Measurements from ENCODE around the gene RBM38.
A peak's percentile ranks its signal among the peaks of the same experiment; 100 is the strongest.

The RBM38 gene

DNA sequence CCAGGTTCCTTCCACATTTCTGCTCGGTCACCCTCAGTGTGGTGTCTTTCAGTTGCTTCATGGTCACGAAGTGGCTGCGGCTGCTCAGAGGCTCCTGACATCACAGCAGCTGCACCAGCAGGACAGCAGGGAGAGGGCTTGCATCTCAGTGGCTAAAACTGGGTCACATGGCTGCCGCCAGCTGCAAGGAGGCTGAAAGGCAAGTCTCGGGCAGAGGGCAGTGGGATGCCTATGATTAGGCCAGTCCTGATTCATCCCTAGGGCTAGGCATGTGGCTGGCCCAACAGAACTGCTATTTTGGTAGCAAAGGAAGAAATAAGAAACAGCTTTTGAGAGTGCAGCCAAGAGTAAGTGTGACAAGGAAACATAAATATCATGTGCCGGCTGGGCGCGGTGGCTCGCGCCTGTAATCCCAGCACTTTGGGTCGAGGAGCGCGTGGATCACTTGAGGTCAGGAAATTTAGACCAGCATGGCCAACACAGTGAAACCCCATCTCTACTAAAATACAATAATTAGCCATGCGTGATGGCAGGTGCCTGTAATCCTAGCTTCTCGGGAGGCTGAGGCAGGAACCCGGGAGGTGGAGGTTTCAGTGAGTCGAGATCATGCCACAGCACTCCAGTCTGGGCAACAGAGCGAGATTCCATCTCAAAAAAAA lies 46.6 kb downstream of the RBM38 start:
- DNase-seq = no peak

DNA sequence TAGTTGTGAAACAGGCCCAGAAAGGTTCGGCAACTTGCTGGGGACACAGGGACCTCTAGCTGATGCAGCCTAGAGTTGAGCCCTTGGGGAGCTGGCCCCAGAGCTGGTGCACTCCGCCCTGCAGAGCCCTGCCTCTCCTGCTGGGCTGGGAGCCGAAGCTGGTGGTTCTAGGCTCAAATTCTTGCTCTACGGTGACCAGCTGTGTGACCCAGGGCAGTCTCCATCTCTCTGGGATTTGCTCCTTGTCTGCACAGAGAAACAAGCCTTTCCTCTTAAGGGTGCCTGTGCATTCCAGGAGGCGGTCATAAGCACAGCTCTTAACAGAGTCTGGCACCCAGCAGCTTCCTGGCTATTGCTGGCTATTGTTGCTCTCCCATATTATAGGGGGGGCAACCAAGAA lies 47.4 kb downstream of the RBM38 start:
- DNase-seq = no peak

- no peak for DNase-seq
Measured at GRCh38 chr20:57439432-57439831, 48.2 kb downstream of the RBM38 start.

DNA sequence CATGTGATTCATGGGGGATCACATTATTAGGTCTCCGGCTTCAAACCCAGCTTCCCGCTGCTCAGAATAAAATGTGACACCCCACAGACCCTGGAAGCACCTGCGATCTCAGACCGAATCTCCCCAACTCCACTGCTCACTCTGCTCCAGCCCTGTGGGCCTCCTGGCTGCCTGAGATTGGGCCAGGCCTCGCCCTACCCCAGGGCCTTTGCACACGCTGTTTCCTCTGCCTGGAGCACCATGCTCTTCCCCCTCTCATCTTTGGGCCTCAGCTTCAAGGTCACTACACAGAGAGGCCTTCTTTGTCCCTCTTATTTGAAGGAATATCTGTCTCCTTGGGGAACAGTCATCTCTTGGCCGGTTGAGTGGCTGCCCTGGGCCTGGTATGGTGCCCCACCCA lies 48.8 kb downstream of the RBM38 start:
- DNase-seq = no peak

DNA sequence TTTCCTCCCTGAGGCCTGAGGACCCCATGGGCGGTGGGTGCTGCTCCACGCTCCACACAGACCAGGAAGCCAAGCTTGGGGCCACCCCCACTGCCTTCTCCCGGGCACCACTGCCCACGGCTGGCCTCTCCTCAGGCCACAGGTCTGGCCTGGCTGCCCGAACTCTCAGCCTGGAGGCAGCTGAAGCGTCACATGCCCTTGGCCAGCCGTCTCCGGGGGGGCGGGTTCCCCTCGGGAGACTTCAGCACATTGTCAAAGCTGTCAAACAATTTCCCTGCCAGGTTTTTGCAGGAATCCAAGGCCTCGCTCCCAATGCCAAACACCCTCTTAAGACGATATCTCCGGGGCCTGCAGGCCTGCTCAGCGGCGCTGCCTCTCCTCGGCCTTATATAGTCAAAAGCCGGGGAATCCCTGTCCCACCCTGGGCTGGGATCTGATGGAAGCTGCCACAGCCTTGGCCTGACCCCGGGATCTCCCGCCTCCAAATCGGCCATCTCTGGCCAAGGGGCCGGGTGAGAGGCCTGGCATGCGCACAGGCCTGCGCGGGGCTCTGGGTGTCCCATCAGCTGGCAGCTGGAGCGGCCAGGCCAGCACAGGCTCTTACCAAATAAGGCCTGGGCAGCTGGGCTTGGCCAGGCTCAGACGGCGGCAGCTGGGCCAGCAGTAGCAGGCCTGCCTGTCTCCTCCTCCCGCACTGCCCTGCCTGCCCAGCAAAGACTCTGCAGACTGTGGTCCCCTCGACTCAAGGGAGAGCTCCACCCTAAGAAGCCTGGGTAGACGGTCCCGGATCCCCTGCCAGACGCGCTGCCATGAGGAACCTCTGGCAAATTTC lies 49.7 kb downstream of the RBM38 start:
- DNase-seq = no peak

- DNase-seq = no peak
Measured at GRCh38 chr20:57441510-57442154, 50.4 kb downstream of the RBM38 start.

- no peak for DNase-seq
Measured at GRCh38 chr20:57442158-57442887, 51.1 kb downstream of the RBM38 start.

DNA sequence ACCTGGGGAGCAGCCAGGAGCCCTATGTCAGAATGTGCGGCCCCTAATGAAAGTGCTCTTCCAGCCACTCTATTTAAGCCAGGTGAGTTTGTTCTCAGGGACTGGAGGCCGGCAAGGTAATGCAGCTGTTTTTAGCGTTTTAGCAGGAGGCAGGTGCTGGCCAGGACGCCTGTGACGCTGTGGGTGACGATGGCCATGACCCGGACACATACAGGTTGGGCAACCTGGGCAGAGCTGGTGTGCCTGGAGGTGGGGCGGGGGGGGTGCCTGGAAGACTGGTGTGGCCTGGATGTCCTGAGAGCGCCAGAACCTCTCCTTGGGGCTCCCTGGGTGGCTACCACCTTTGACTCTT lies 51.7 kb downstream of the RBM38 start:
- no peak for DNase-seq

GRCh38 chr20:57443349-57444265 lies 52.4 kb downstream of the RBM38 start:
- no peak for DNase-seq

GRCh38 chr20:57444394-57445048 lies 53.3 kb downstream of the RBM38 start:
- no peak for DNase-seq

- no peak for DNase-seq
Measured at GRCh38 chr20:57445298-57445697, 54.1 kb downstream of the RBM38 start.

DNA sequence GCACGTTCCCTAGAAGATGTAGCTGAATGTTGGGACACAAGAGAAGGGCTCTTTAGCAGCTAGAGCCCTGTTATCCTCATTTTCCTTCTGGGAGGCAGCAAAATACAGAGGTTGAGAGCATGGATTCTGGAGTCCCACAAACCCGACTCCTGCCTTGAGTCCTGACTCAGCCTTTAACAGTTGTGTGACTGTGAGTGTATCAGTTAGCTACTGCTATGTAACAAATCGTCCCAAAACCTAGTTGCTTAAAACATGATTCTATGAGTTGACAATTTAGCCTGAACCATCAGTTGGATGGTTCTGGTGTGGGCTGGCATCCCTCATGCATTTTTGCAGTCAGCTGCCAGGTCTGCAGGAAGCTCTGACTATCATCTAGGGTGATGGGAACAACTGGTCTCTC lies 54.6 kb downstream of the RBM38 start:
- no peak for DNase-seq

- DNase-seq = no peak
Measured at GRCh38 chr20:57448764-57449354, 57.7 kb downstream of the RBM38 start.

DNA sequence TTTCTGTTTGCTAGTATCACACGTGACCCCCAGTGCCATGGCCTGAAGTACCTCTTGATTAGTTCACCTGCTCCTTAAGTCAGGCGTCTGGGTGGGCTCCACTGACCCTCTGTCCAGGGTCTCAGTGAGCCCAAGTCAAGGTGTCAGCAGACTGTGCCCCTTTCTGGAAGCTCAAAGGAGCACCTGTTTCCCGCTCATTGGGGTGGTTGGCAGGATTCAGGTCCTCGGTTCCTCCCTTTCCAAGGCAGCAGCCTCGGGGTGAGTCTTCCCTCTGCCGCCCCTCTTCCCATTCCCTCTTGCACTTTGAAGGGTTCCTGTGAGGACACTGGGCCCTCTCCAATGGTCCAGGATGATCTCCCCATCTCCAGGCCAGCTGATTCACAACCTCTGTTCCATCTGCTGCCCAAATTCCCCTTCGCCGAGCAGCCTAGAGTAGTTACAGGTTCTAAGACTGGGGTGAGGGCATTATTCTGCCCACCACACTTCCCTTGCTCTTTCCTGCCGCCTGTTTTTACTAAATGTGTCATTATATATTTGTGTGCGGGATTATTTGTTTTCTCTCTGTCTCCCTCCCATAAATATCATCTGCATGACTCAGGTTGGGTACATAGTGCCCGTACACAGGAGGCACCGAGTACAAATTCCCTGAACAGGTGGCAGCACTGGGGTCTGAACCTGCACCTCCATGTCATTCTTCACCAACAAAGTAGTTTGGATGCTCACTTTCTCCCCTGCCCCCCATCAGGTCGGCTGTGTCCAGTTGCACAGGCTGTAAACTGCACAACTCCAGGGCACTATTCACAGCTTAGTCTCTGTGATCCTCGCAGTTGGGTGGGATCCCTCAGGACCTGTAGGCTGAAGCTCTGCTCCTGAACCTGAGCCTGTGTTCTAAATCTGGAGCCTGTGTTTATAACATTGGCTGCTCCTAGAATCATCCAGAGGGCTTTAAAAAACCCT lies 58.5 kb downstream of the RBM38 start:
- DNase-seq = no peak

GRCh38 chr20:57450419-57450818 lies 59.2 kb downstream of the RBM38 start:
- peak in 1 of 2 donors; percentile 70 for DNase-seq

DNA sequence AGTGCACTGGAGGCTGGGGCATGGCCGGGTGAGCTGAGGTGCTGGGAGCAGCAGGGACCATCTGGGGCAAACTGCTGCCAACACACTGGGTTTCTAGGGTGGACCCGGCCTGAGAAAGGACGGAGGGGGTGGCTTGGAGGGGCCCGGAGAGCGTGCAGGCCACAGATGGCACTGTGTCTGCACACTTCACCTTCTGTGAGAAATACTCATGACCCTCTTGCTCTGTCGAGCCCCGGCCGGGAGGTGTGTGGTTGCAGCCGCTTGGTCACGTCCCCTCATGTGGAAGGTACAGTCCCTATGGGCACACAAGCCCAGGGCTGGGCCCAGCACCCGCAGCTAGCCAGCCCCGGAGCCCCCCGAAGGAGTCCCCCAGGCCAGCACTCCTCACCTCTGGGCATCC lies 59.7 kb downstream of the RBM38 start:
- no peak for DNase-seq

GRCh38 chr20:57451431-57451794 lies 60.2 kb downstream of the RBM38 start:
- DNase-seq = no peak

DNA sequence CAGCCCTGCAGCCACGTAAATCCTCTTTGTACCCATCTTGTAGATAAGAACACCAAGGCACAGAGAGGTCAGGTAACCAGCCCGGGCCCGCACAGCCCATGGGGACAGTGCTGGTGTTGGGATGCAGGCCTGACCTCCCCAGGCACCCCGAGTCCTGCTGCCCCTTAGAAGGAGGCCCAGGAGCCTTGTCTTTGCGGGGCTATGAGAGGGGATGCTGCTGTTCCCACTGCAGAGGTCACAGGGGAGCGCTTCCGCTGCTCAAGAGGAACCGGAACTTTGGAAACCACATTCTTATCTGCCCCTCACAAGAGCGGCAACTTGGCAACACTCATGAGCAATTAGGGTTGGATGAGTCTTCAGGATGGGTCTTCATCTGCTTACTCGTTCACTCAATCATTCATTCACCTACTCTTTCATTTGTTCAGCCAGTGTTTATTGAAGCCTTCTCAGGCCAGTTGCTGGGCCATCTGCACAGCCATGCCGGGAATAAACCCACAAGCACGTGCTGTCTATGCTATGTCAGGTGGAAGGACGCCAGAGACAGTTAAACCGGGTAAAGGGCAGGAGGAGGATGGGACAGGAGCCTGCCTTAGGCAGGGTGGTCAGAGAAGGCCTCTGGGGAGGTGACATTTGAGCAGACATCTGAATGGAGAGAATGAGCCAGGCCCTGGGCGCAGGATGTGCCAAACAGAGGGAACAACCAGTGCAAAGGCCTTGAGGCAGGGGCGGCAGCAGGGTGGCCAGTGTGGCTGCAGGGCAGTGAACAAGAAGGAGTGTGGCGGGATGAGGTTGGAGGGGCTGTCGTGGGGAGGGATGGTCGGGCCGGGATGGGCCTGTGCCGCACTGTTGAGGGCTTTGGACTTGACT lies 60.8 kb downstream of the RBM38 start:
- DNase-seq = peak in 1 of 2 donors; percentile 42

GRCh38 chr20:57455386-57455785 lies 64.2 kb downstream of the RBM38 start:
- no peak for DNase-seq

Measured in CD4-positive, alpha-beta T cell treated with Interleukin-4 for 1 hour (primary cell).